GM12865 (cell line): ENCODE data around the gene PRH1.

Experiments used
- DNase-seq: peaks from one replicate; pipeline ENCODE4 v3.0.0; 2010; ENCODE audit warnings: low read depth
- H3K4me3 ChIP-seq: 2 replicates; pipeline ENCODE4 v1.5.1; 2011; ENCODE audit warnings: mild to moderate bottlenecking, low read depth, low read length, control low read depth
- TF ChIP-seq, protein P1 (sequence below): IDR thresholded peaks from 2 replicates; pipeline ENCODE4 v1.5.1; 2011; ENCODE audit warnings: low read length, control low read depth, low read depth, inconsistent platforms; ENCODE audit not compliant: insufficient read depth; ENCODE audit errors: missing control alignments

Gene PRH1

DNA sequence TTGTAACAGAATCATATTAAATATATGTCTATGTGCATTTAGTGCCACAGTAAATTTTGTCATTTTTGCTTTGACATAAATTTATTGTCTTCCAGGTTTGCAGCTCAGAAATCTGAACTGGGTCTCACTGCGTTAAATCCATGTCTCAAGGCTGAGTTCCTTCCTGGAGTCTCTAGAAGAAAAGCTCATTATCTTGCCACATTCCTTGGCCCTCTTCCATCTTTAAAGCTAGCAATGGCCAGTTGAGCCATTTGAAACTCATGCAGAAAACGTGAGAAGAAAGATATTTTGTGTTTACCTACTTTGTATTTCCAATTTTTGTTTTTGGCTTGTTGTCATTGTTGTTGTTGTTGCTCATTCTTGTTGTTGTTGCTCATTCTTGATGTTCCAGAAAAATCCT, 10.7 kb downstream of the PRH1 start:
- no peak overlapping the region for H3K4me3 ChIP-seq
- TF ChIP-seq, protein P1, sequence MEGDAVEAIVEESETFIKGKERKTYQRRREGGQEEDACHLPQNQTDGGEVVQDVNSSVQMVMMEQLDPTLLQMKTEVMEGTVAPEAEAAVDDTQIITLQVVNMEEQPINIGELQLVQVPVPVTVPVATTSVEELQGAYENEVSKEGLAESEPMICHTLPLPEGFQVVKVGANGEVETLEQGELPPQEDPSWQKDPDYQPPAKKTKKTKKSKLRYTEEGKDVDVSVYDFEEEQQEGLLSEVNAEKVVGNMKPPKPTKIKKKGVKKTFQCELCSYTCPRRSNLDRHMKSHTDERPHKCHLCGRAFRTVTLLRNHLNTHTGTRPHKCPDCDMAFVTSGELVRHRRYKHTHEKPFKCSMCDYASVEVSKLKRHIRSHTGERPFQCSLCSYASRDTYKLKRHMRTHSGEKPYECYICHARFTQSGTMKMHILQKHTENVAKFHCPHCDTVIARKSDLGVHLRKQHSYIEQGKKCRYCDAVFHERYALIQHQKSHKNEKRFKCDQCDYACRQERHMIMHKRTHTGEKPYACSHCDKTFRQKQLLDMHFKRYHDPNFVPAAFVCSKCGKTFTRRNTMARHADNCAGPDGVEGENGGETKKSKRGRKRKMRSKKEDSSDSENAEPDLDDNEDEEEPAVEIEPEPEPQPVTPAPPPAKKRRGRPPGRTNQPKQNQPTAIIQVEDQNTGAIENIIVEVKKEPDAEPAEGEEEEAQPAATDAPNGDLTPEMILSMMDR, result no peak
- no peak for DNase-seq

DNA sequence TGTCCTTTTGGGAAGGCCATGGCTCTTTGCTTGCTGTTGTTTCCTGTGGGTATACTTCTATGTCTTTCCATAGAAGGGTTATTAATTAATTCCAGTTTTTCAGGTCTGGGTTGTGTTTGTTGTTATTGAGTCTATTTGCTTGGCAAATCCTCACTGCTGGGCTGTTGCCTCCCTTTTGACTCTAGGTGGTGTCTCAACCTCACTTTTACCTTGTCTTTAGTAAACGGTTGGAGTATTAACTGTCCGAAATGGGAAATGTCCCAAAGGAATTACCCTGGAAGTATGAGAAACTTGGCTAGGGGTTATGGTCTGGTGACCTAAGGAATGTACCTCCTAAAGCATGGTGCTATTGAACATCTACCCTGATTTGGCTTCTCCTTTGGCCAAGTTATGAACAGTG, 16.7 kb downstream of the PRH1 start:
- H3K4me3 ChIP-seq, result no peak overlapping the region
- DNase-seq, result no peak
- TF ChIP-seq, protein P1, result no peak

DNA sequence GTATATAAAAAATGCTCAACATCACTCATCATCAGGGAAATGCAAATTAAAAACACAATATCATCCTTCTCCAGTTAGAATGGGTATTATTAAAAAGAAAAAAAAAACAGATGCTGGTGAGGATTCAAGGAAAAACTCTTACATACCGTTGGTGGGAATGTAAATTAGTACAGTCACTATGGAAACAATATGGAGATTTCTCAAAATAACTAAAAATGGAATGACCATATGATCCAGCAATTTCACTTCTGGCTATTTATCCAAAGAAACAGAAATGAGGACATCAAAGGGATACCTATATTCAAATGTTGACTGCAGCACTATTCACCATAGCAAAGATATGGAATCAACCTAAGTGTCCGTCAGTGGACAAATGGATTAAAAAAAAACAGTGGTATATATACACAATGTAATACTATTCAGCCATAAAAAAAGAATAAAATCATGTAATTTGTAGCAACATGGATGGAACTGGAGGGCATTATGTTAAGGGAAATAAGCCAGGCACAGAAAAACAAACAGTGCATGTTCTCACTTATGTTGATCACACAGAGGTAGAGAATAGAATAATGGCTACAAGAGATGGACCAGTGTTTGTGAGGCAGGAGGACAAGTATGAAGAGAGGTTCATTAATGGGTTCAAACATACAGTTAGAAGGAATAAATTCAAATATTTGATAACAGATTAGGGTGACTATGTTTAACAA, 20.4 kb downstream of the PRH1 start:
- no peak overlapping the region for H3K4me3 ChIP-seq
- TF ChIP-seq, protein P1, result no peak
- no peak for DNase-seq

DNA sequence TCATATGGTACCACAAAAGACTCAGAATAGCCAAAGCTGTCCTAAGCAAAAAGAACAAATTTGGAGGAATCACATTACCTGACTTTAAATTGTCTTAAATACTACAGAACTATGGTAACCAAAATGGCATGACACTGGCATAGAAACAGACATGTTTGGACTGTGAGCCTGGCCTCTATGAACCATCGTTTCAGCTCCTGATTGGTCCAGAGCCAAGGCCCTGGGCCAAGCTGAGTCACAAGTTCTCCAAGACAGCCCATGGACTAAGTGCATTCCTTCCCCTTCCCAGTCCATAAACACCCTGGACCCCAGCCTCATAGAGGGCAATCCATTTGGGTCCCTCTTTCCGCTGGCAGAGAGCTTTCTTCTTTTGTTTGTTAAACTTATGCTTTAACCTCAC, 22.7 kb downstream of the PRH1 start:
- no peak overlapping the region for H3K4me3 ChIP-seq
- DNase-seq, result no peak
- TF ChIP-seq, protein P1, result no peak

DNA sequence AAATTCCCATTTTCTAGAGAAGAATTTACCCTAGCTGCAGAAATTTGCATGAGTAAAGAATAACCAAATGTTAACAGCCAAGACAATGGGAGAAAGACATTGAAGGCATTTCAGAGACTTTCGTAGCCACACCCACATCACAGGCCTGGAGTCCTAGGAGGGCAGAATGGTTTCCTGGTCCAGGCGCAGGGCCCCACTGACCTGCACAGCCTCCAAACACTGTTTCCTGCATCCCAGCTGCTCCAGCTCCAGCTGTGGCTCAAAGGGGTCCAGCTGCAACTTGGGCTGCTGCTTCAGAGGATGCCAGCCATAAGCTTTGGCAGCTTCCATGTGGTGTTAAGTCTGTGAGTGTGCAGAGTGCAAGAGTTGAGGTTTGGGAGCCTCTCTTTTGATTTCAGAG, 28.2 kb downstream of the PRH1 start:
- no peak overlapping the region for H3K4me3 ChIP-seq
- TF ChIP-seq, protein P1, result no peak
- no peak for DNase-seq

DNA sequence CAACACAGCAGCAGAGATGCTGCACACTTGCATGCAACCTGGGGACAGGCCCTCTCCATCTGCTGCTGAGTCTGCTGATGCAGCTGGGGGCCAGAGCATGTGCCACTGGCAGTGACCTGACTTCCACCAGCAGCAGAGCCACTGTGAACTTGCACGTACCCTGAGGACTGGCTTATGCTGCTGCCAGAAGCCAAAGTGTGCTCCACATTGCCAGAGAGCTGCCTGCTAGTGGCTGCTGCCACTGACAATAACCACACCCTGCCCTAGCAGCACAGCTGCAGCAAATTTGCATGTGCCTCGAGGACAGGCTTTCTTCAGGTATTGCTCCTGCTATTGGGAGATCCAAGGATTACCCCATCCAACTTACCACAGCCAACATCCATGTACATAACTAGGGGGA, 30.3 kb downstream of the PRH1 start:
- H3K4me3 ChIP-seq, result no peak overlapping the region
- TF ChIP-seq, protein P1, result no peak
- DNase-seq, result no peak
